PC-3 (cell line): ENCODE measurements around the gene CHCHD2. TPM values are rescaled to one million over a fixed set of nuclear protein-coding genes. Genes with fewer than 3 reads are reported as not detected.
"Not testable (repeated sequence)": the region's sequence is repeated elsewhere in the genome, so short reads cannot be mapped to it uniquely, and the experiment has no call there.

Experiments
- ATAC-seq: fragments of 200-7000 bp; cut with Tn5 transposase; 2 replicates; pipeline ENCODE4 v1.9.1; 2020; ENCODE audit warnings: mild to moderate bottlenecking, moderate library complexity
- BruUV-seq: library from RNA; stranded (reverse); fragments of 400-500 nt; replicated peaks from 2 replicates; lab custom pipeline; 2021; lab: Mats Ljungman, UMichigan
- CTCF ChIA-PET: fragments of 300-600 bp; sonication (Branson Sonifier 250); formaldehyde crosslinking; loops from one replicate; lab custom pipeline; 2022; ENCODE audit warnings: antibody characterized with exemption; lab: Charles Lee
- POLR2A ChIA-PET: fragments of 300-600 bp; sonication (Branson Sonifier 250); formaldehyde crosslinking; loops from one replicate; lab custom pipeline; 2022; ENCODE audit warnings: antibody characterized with exemption; ENCODE audit not compliant: unreplicated experiment; lab: Charles Lee
- DNase-seq: peaks from one replicate; pipeline ENCODE4 v3.0.0-alpha.2; 2015
- H2AFZ ChIP-seq: fragments of 300-600 bp; sonication (generic); 2 replicates; pipeline ENCODE4 v1.6.0; 2016; ENCODE audit warnings: antibody characterized with exemption, low read length
- H3F3A ChIP-seq: fragments of 300-600 bp; sonication (generic); one replicate; pipeline ENCODE4 v1.6.0; 2017; ENCODE audit warnings: antibody characterized with exemption, low read length, control low read depth, mild to moderate bottlenecking; ENCODE audit not compliant: unreplicated experiment
- H3K27ac ChIP-seq: fragments of 300-600 bp; sonication (generic); 2 replicates; pipeline ENCODE4 v1.5.1; 2016; ENCODE audit warnings: mild to moderate bottlenecking, low read length
- H3K27me3 ChIP-seq: fragments of 300-600 bp; sonication (generic); 2 replicates; pipeline ENCODE4 v1.6.1; 2016; ENCODE audit warnings: low read length, mixed read lengths
- H3K36me3 ChIP-seq: fragments of 300-600 bp; sonication (generic); 2 replicates; pipeline ENCODE4 v1.6.1; 2016; ENCODE audit warnings: low read depth, mixed run types, low read length, mixed read lengths
- H3K4me1 ChIP-seq: fragments of 300-600 bp; sonication (generic); 2 replicates; pipeline ENCODE4 v1.5.1; 2016; ENCODE audit warnings: low read length; ENCODE audit not compliant: insufficient read depth
- H3K4me2 ChIP-seq: fragments of 300-600 bp; sonication (generic); 2 replicates; pipeline ENCODE4 v1.6.0; 2016; ENCODE audit warnings: low read length
- H3K4me3 ChIP-seq: fragments of 300-600 bp; sonication (generic); 2 replicates; pipeline ENCODE4 v1.5.1; 2016; ENCODE audit warnings: mild to moderate bottlenecking, low read length, mixed read lengths
- H3K79me2 ChIP-seq: fragments of 300-600 bp; sonication (generic); 2 replicates; pipeline ENCODE4 v1.6.1; 2017; ENCODE audit warnings: low read length, mixed read lengths
- H3K9ac ChIP-seq: fragments of 300-600 bp; sonication (generic); 2 replicates; pipeline ENCODE4 v1.6.0; 2016; ENCODE audit warnings: mild to moderate bottlenecking, low read length
- H3K9me2 ChIP-seq: fragments of 300-600 bp; sonication (generic); replicated peaks from 2 replicates; pipeline ENCODE4 v1.6.1; 2016; ENCODE audit warnings: mixed run types, low read length, mixed read lengths
- H3K9me3 ChIP-seq: fragments of 300-600 bp; sonication (generic); 2 replicates; pipeline ENCODE4 v1.6.1; 2016; ENCODE audit warnings: low read length, mixed read lengths
- H4K20me1 ChIP-seq: fragments of 300-600 bp; sonication (generic); 2 replicates; pipeline ENCODE4 v1.6.1; 2016; ENCODE audit warnings: low read length, mixed read lengths
- CTCF ChIP-seq: fragments of 300-600 bp; sonication (generic); conservative IDR thresholded peaks from 2 replicates; pipeline ENCODE4 v1.5.1; 2017; ENCODE audit warnings: antibody characterized with exemption, low read depth, mild to moderate bottlenecking, low read length
- EZH2 ChIP-seq: fragments of 300-600 bp; sonication (generic); IDR thresholded peaks from one replicate; pipeline ENCODE4 v1.6.1; 2017; ENCODE audit warnings: antibody characterized with exemption, mild to moderate bottlenecking, low read length; ENCODE audit not compliant: unreplicated experiment
- EZH2phosphoT487 ChIP-seq: fragments of 300-600 bp; sonication (generic); IDR thresholded peaks from 2 replicates; pipeline ENCODE4 v1.6.1; 2018; ENCODE audit warnings: mild to moderate bottlenecking, antibody characterized with exemption, low read length, borderline replicate concordance
- intact Hi-C: fragments of 100-400 bp; cut with micrococcal nuclease; formaldehyde crosslinking; loops from 2 replicates; pipeline ENCODE4 v1.9.0; 2023
- total RNA-seq: library from RNA; depleted of rRNA; stranded (reverse); fragments of >200 nt; gene quantifications from 2 replicates; pipeline ENCODE4 v1.2.3, GENCODE V29; 2014

CHCHD2 gene
- total RNA-seq, 1 experiment from 2014 or later = 578 TPM

DNA sequence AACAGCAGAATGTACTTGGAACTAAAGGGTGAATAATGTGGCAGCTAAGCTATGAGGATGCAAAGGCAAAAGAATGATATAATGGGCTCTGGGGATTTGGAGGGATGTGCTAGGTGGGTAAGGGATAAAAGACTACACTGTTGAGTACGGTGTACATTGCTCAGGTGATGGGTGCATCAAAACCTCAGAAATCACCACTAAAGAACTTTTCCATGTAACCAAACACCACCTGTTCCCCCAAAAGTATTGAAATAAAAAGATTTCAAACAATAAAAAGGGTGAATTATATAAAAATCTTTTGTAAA is 1.6 kb upstream of the CHCHD2 start:
- Histone ChIP-seq H3K27me3 (no peaks in the 10 kb centered on the region), H2AFZ (no peak overlapping the region), H3F3A (no peaks in the 10 kb centered on the region), H3K4me2 (no peak overlapping the region), H3K9ac (no peak overlapping the region), H3K9me3 (no peaks in the 10 kb centered on the region), H4K20me1 (peaks cover 18% of the 10 kb centered on the region), H3K9me2 (no peaks in the 10 kb centered on the region), H3K36me3 (peaks cover 14% of the 10 kb centered on the region), H3K79me2 (peaks cover 31% of the 10 kb centered on the region), H3K4me1 (peaks cover 6% of the 10 kb centered on the region; the same call in 1 of the 2 replicates), H3K4me3 (no peak overlapping the region), H3K27ac (no peak overlapping the region)
- CTCF ChIA-PET = no interaction called here
- DNase-seq (no peak), ATAC-seq (no peak)
- intact Hi-C loops = no loop called here
- POLR2A ChIA-PET = no interaction called here
- BruUV-seq = no TSS peak
- TF ChIP-seq CTCF (no peak), EZH2 (no peak), EZH2phosphoT487 (no peak)

GRCh38 chr7:56105508-56105907 is 768 bp downstream of the CHCHD2 start:
- no peaks in the 10 kb centered on the region for H3F3A ChIP-seq
- peak overlapping the region; percentile 93 for H3K4me2 ChIP-seq
- peaks cover 35% of the 10 kb centered on the region for H3K36me3 ChIP-seq
- H3K9ac ChIP-seq = peak overlapping the region; percentile 99
- ATAC-seq (peak; percentile 39), DNase-seq (peak; percentile 49)
- TF ChIP-seq EZH2phosphoT487 (no peak), EZH2 (no peak), CTCF (no peak)
- no peaks in the 10 kb centered on the region for H3K9me2 ChIP-seq
- peak overlapping the region; percentile 80; the same call in 1 of the 2 replicates for H2AFZ ChIP-seq
- peaks cover 20% of the 10 kb centered on the region for H4K20me1 ChIP-seq
- ChIA-PET CTCF (interaction anchor here (0.7 kb wide), 1 partner anchor 12 kb away, joined by 4 read pairs; no protein-coding TSS in a partner anchor), POLR2A (no interaction called here)
- H3K4me1 ChIP-seq = peaks cover 6% of the 10 kb centered on the region; the same call in 1 of the 2 replicates
- no peaks in the 10 kb centered on the region for H3K27me3 ChIP-seq
- peak overlapping the region; percentile 70 for H3K27ac ChIP-seq
- H3K79me2 ChIP-seq = peaks cover 35% of the 10 kb centered on the region
- peak overlapping the region; percentile 97 for H3K4me3 ChIP-seq
- no TSS peak for BruUV-seq
- intact Hi-C loops = no loop called here
- no peaks in the 10 kb centered on the region for H3K9me3 ChIP-seq

DNA sequence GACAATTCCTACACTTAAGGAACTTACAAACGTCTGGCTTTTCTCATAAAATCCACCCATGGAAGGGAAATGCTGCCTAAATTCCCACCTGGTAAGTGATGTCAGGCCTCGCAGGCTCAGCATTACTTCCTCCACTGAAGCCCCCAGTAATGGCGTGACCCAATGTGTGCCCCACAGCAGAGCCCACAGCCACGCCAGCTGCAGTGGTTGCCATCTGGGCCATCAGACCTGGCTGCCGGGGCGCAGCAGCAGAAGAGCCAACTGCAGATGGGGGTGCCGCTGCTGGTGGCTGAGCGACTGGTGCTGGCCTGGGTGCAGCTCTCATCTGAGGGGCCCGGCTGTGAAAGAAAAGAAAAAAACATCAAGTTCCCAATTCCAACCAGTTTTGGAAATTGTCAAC is 2.1 kb downstream of the CHCHD2 start:
- BruUV-seq, POLR2A ChIA-PET, H3F3A ChIP-seq, intact Hi-C loops, H3K9ac ChIP-seq, H3K4me1 ChIP-seq, ATAC-seq, H3K27me3 ChIP-seq, H3K27ac ChIP-seq, H2AFZ ChIP-seq, H3K4me3 ChIP-seq, H3K9me2 ChIP-seq, CTCF ChIA-PET, H3K9me3 ChIP-seq, H3K4me2 ChIP-seq, DNase-seq: not testable (repeated sequence)
- peaks cover 46% of the 10 kb centered on the region for H3K36me3 ChIP-seq
- peaks cover 35% of the 10 kb centered on the region for H3K79me2 ChIP-seq
- peaks cover 20% of the 10 kb centered on the region for H4K20me1 ChIP-seq
